Activated CD4-positive, alpha-beta T cell treated with anti-CD3 and anti-CD28 coated beads for 36 hours (primary cell): Measurements from ENCODE around the gene LIG1. TPM values are rescaled to one million over a fixed set of nuclear protein-coding genes. Genes with fewer than 3 reads are reported as not detected.
A peak's percentile ranks its signal among the peaks of the same experiment; 100 is the strongest.

Experiments used
- ATAC-seq: fragments of 200-7000 bp; cut with Tn5 transposase; one replicate; pipeline ENCODE4 v1.10.0; 2021; ENCODE audit warnings: mild to moderate bottlenecking, moderate library complexity
- CTCF ChIA-PET: fragments of 350-600 bp; sonication (Branson Sonifier 250); formaldehyde crosslinking; loops from one replicate; lab custom pipeline; 2021; ENCODE audit warnings: antibody characterized with exemption; lab: Charles Lee
- POLR2A ChIA-PET: fragments of 350-600 bp; sonication (Branson Sonifier 250); formaldehyde crosslinking; loops from one replicate; lab custom pipeline; 2021; ENCODE audit warnings: antibody characterized with exemption, inconsistent platforms; lab: Charles Lee
- DNase-seq: peaks from one replicate; pipeline ENCODE4 v3.0.0-alpha.2; 2020
- H3K27ac Mint-ChIP-seq: one replicate; pipeline ENCODE4 v1.8.0; 2021; ENCODE audit warnings: mixed read lengths
- H3K27me3 Mint-ChIP-seq: one replicate; pipeline ENCODE4 v1.8.0; 2021; ENCODE audit warnings: mixed read lengths
- H3K36me3 Mint-ChIP-seq: one replicate; pipeline ENCODE4 v1.8.0; 2021; ENCODE audit warnings: low read depth, mixed read lengths
- H3K4me1 Mint-ChIP-seq: one replicate; pipeline ENCODE4 v1.8.0; 2021; ENCODE audit warnings: mixed read lengths
- H3K4me3 Mint-ChIP-seq: one replicate; pipeline ENCODE4 v1.8.0; 2021; ENCODE audit warnings: mild to moderate bottlenecking, moderate library complexity, mixed read lengths
- H3K9me3 Mint-ChIP-seq: one replicate; pipeline ENCODE4 v1.8.0; 2021; ENCODE audit warnings: low read depth, mixed read lengths
- intact Hi-C, 2 experiments: fragments of 100-400 bp; cut with DNase I in 1 of 2; cut with micrococcal nuclease in 1 of 2; formaldehyde crosslinking; loops; one replicate each; pipeline versions ENCODE4 v1.14.2 to v1.15.1; 2022 to 2024; cut with DNase I, micrococcal nuclease
- total RNA-seq, 2 experiments: library from RNA; stranded (reverse); gene quantifications; one replicate each; pipeline ENCODE4 v1.2.3, GENCODE V29; 2021

The LIG1 gene
- total RNA-seq, 2 experiments from 2014 or later = 193 to 194 TPM

- intact Hi-C loops = no loop called here
- Mint-ChIP-seq H3K4me1 (no peaks in the 10 kb centered on the region), H3K27me3 (no peaks in the 10 kb centered on the region), H3K27ac (no peak overlapping the region), H3K4me3 (no peak overlapping the region), H3K36me3 (peaks cover 30% of the 10 kb centered on the region), H3K9me3 (peaks cover 9% of the 10 kb centered on the region)
- DNase-seq (no peak), ATAC-seq (no peak)
- ChIA-PET POLR2A (no interaction called here), CTCF (no interaction called here)
Measured at GRCh38 chr19:48181505-48181904, 11.4 kb upstream of the LIG1 start.

GRCh38 chr19:48176226-48176625 lies 6.1 kb upstream of the LIG1 start:
- H3K4me1 Mint-ChIP-seq = peaks cover 9% of the 10 kb centered on the region
- H3K27ac Mint-ChIP-seq = no peak overlapping the region
- no peak overlapping the region for H3K4me3 Mint-ChIP-seq
- no peak for ATAC-seq
- H3K27me3 Mint-ChIP-seq = no peaks in the 10 kb centered on the region
- intact Hi-C loops = loop anchor here in 1 of 2 experiments (10.0 kb wide), 1 partner anchor 699 kb away; the partner anchor contains the start of gene PPP1R15A
- peaks cover 48% of the 10 kb centered on the region for H3K36me3 Mint-ChIP-seq
- H3K9me3 Mint-ChIP-seq = peaks cover 4% of the 10 kb centered on the region
- CTCF ChIA-PET = no interaction called here
- POLR2A ChIA-PET = interaction anchor here (0.7 kb wide), 1 partner anchor 66 kb away, joined by 4 read pairs; no protein-coding TSS in a partner anchor
- DNase-seq = no peak

- CTCF ChIA-PET = no interaction called here
- intact Hi-C loops = loop anchor here in 1 of 2 experiments (10.0 kb wide), 1 partner anchor 699 kb away; the partner anchor contains the start of gene PPP1R15A
Measured at GRCh38 chr19:48175578-48175977, 5.4 kb upstream of the LIG1 start.

GRCh38 chr19:48174445-48175030 lies 4.4 kb upstream of the LIG1 start:
- ATAC-seq (no peak), DNase-seq (no peak)
- Mint-ChIP-seq H3K9me3 (no peaks in the 10 kb centered on the region), H3K27me3 (no peaks in the 10 kb centered on the region), H3K27ac (peak overlapping the region; percentile 6), H3K4me3 (no peak overlapping the region), H3K4me1 (peaks cover 15% of the 10 kb centered on the region), H3K36me3 (peaks cover 41% of the 10 kb centered on the region)
- intact Hi-C loops = loop anchor here (5.0 to 10.0 kb wide), 3 partner anchors 158 to 700 kb away; partner anchors contain the start of genes LMTK3 (in 1 of the 2) and PPP1R15A (in 1 of the 2)
- ChIA-PET CTCF (interaction anchor here (0.6 to 1.1 kb wide), 4 partner anchors 10 to 1502 kb away, joined by 3 to 4 read pairs (median 3); no protein-coding TSS in a partner anchor), POLR2A (interaction anchor here (1.2 kb wide), 1 partner anchor 28 kb away, joined by 3 read pairs; no protein-coding TSS in a partner anchor)

More at GRCh38 chr19:48175578-48175977, 5.4 kb upstream of the LIG1 start:
- H3K36me3 Mint-ChIP-seq = peaks cover 44% of the 10 kb centered on the region
- no peaks in the 10 kb centered on the region for H3K27me3 Mint-ChIP-seq
- H3K4me1 Mint-ChIP-seq = peaks cover 14% of the 10 kb centered on the region
- ATAC-seq = no peak
- POLR2A ChIA-PET = interaction anchor here (1.2 kb wide), 1 partner anchor 27 kb away, joined by 3 read pairs; no protein-coding TSS in a partner anchor
- H3K9me3 Mint-ChIP-seq = no peaks in the 10 kb centered on the region
- no peak for DNase-seq
- H3K4me3 Mint-ChIP-seq = no peak overlapping the region
- no peak overlapping the region for H3K27ac Mint-ChIP-seq

- DNase-seq (no peak), ATAC-seq (no peak)
- Mint-ChIP-seq H3K27ac (no peak overlapping the region), H3K9me3 (no peaks in the 10 kb centered on the region), H3K4me3 (peak overlapping the region; percentile 79), H3K4me1 (peaks cover 27% of the 10 kb centered on the region), H3K36me3 (peaks cover 36% of the 10 kb centered on the region), H3K27me3 (no peaks in the 10 kb centered on the region)
- ChIA-PET CTCF (interaction anchor here (1.0 kb wide), 1 partner anchor 24 kb away, joined by 3 read pairs; no protein-coding TSS in a partner anchor), POLR2A (interaction anchor here (1.4 kb wide), 1 partner anchor 32 kb away, joined by 7 read pairs; no protein-coding TSS in a partner anchor)
- intact Hi-C loops = loop anchor here (2.0 to 10.0 kb wide), 4 partner anchors 161 to 703 kb away; partner anchors contain the start of genes LMTK3 (in 1 of the 2) and PPP1R15A (in 1 of the 2)
Measured at GRCh38 chr19:48171710-48172109, 1.6 kb upstream of the LIG1 start.

- Mint-ChIP-seq H3K4me1 (peaks cover 27% of the 10 kb centered on the region), H3K9me3 (no peaks in the 10 kb centered on the region), H3K27ac (peak overlapping the region; percentile 78), H3K4me3 (peak overlapping the region; percentile 79), H3K27me3 (no peaks in the 10 kb centered on the region), H3K36me3 (peaks cover 32% of the 10 kb centered on the region)
- CTCF ChIA-PET = no interaction called here
- POLR2A ChIA-PET = interaction anchor here (0.6 to 1.4 kb wide), 3 partner anchors 15 to 560 kb away, joined by 3 to 7 read pairs (median 3); no protein-coding TSS in a partner anchor
- no peak for DNase-seq
- intact Hi-C loops = loop anchor here (1.0 to 10.0 kb wide), 17 partner anchors 32 to 914 kb away; partner anchors contain the start of genes CARD8 (in 1 of the 2), CYTH2 (in 1 of the 2), DHX34 (in 1 of the 2) and GRWD1 (in 1 of the 2)
- peak; percentile 6 for ATAC-seq
Measured at GRCh38 chr19:48170817-48171347, 738 bp upstream of the LIG1 start.

- Mint-ChIP-seq H3K9me3 (no peaks in the 10 kb centered on the region), H3K4me1 (peaks cover 30% of the 10 kb centered on the region), H3K27ac (peak overlapping the region; percentile 95), H3K36me3 (peaks cover 28% of the 10 kb centered on the region), H3K27me3 (no peaks in the 10 kb centered on the region), H3K4me3 (peak overlapping the region; percentile 79)
- intact Hi-C loops = loop anchor here in 1 of 2 experiments (2.0 kb wide), 1 partner anchor 221 kb away; the partner anchor contains the start of gene KDELR1
- CTCF ChIA-PET = interaction anchor here (0.5 kb wide), 1 partner anchor 86 kb away, joined by 3 read pairs; the partner anchor contains the start of gene CARD8
- POLR2A ChIA-PET = interaction anchor here (1.0 kb wide), 2 partner anchors 34 to 59 kb away, joined by 8 to 12 read pairs; partner anchors contain the start of gene PLA2G4C
- peak; percentile 97 for DNase-seq
- peak; percentile 42 for ATAC-seq
Measured at GRCh38 chr19:48169578-48169938, 586 bp downstream of the LIG1 start.

- peak overlapping the region; percentile 79 for H3K4me3 Mint-ChIP-seq
- POLR2A ChIA-PET = no interaction called here
- CTCF ChIA-PET = no interaction called here
- no peak for ATAC-seq
- no peak for DNase-seq
- H3K27ac Mint-ChIP-seq = peak overlapping the region; percentile 74
- H3K27me3 Mint-ChIP-seq = no peaks in the 10 kb centered on the region
- peaks cover 23% of the 10 kb centered on the region for H3K36me3 Mint-ChIP-seq
- H3K9me3 Mint-ChIP-seq = no peaks in the 10 kb centered on the region
- intact Hi-C loops = loop anchor here in 1 of 2 experiments (2.0 kb wide), 1 partner anchor 222 kb away; the partner anchor contains the start of gene KDELR1
- H3K4me1 Mint-ChIP-seq = peaks cover 24% of the 10 kb centered on the region
Measured at GRCh38 chr19:48168689-48169088, 1.5 kb downstream of the LIG1 start.

- Mint-ChIP-seq H3K36me3 (peaks cover 51% of the 10 kb centered on the region), H3K4me3 (no peak overlapping the region), H3K27ac (no peak overlapping the region), H3K4me1 (no peaks in the 10 kb centered on the region), H3K27me3 (no peaks in the 10 kb centered on the region), H3K9me3 (no peaks in the 10 kb centered on the region)
- intact Hi-C loops = no loop called here
- CTCF ChIA-PET = interaction anchor here (0.9 kb wide), 1 partner anchor 101 kb away, joined by 3 read pairs; no protein-coding TSS in a partner anchor
- POLR2A ChIA-PET = no interaction called here
- no peak for ATAC-seq
- no peak for DNase-seq
Measured at GRCh38 chr19:48158210-48158790, 11.8 kb downstream of the LIG1 start.

GRCh38 chr19:48154003-48154402 lies 16.1 kb downstream of the LIG1 start:
- Mint-ChIP-seq H3K4me3 (no peak overlapping the region), H3K4me1 (no peaks in the 10 kb centered on the region), H3K27ac (peak overlapping the region; percentile 33), H3K36me3 (peaks cover 38% of the 10 kb centered on the region), H3K27me3 (no peaks in the 10 kb centered on the region), H3K9me3 (no peaks in the 10 kb centered on the region)
- ChIA-PET CTCF (interaction anchor here (0.6 to 5.1 kb wide), 6 partner anchors 25 to 303 kb away, joined by 3 to 35 read pairs (median 3); partner anchors contain the start of gene PLA2G4C), POLR2A (interaction anchor here (0.7 kb wide), 1 partner anchor 13 kb away, joined by 3 read pairs; no protein-coding TSS in a partner anchor)
- ATAC-seq (no peak), DNase-seq (no peak)
- intact Hi-C loops = no loop called here
